ENCODE measurements around the gene LENG8.

The LENG8 gene

GRCh38 chr19:54424660-54425381, 24.2 kb upstream of the LENG8 start:
- TF ChIP-seq EZH2 (IDR thresholded peaks at IDR 0.05; ENCODE audit: borderline replicate concordance, low read depth, low read length, severe bottlenecking) (no peak), CTCF (IDR thresholded peaks at IDR 0.05; ENCODE audit: borderline replicate concordance, extremely low read depth, low read length, poor library complexity, severe bottlenecking) (no peak)
- DNase-seq: no peak
- no peaks in the 10 kb centered on the region for H3K4me1 ChIP-seq (ENCODE audit: insufficient read depth, low read length)
- no peaks in the 10 kb centered on the region for H3K79me2 ChIP-seq (ENCODE audit: insufficient read depth, low read length)
- no peak overlapping the region for H2AFZ ChIP-seq (ENCODE audit: low read depth, low read length)
- H3K9me3 ChIP-seq (ENCODE audit: insufficient read depth, low read length, severe bottlenecking): no peaks in the 10 kb centered on the region
- no peak overlapping the region for H3K4me3 ChIP-seq (ENCODE audit: low read depth in 1 of 2, low read length in 2 of 2)
- no peak for ATAC-seq (ENCODE audit: insufficient read depth, low read depth)
- peaks cover 3% of the 10 kb centered on the region; the same call in 1 of the 2 replicates for H4K20me1 ChIP-seq (ENCODE audit: insufficient read depth, low read length)
- no peak overlapping the region for H3K27ac ChIP-seq (ENCODE audit: low read length)
- H3K36me3 ChIP-seq (ENCODE audit: insufficient read depth, low read length): no peaks in the 10 kb centered on the region
- no peaks in the 10 kb centered on the region for H3K27me3 ChIP-seq (ENCODE audit: insufficient read depth, low read length, poor library complexity)
- no peak overlapping the region for H3K4me2 ChIP-seq (ENCODE audit: insufficient read depth, low read length)
- no peak overlapping the region for H3K9ac ChIP-seq (ENCODE audit: low read depth, low read length)

- H3K9ac ChIP-seq (ENCODE audit: low read depth, low read length): no peak overlapping the region
- H3K36me3 ChIP-seq (ENCODE audit: insufficient read depth, low read length): no peaks in the 10 kb centered on the region
- H3K9me3 ChIP-seq (ENCODE audit: insufficient read depth, low read length, severe bottlenecking): no peaks in the 10 kb centered on the region
- H4K20me1 ChIP-seq (ENCODE audit: insufficient read depth, low read length): peaks cover 7% of the 10 kb centered on the region; the same call in 1 of the 2 replicates
- H3K27me3 ChIP-seq (ENCODE audit: insufficient read depth, low read length, poor library complexity): no peaks in the 10 kb centered on the region
- ATAC-seq (ENCODE audit: insufficient read depth, low read depth) (no peak), DNase-seq (no peak)
- no peak overlapping the region for H3K4me2 ChIP-seq (ENCODE audit: insufficient read depth, low read length)
- no peak overlapping the region for H3K4me3 ChIP-seq (ENCODE audit: low read depth in 1 of 2, low read length in 2 of 2)
- H2AFZ ChIP-seq (ENCODE audit: low read depth, low read length): no peak overlapping the region
- TF ChIP-seq EZH2 (IDR thresholded peaks at IDR 0.05; ENCODE audit: borderline replicate concordance, low read depth, low read length, severe bottlenecking) (no peak), CTCF (IDR thresholded peaks at IDR 0.05; ENCODE audit: borderline replicate concordance, extremely low read depth, low read length, poor library complexity, severe bottlenecking) (no peak)
- H3K27ac ChIP-seq (ENCODE audit: low read length): no peak overlapping the region
- H3K79me2 ChIP-seq (ENCODE audit: insufficient read depth, low read length): no peaks in the 10 kb centered on the region
- no peaks in the 10 kb centered on the region for H3K4me1 ChIP-seq (ENCODE audit: insufficient read depth, low read length)
These were observed 23.6 kb upstream of the LENG8 start for GRCh38 chr19:54425382-54425723.

GRCh38 chr19:54426291-54426931, 22.6 kb upstream of the LENG8 start:
- Histone ChIP-seq H3K9me3 (ENCODE audit: insufficient read depth, low read length, severe bottlenecking) (no peaks in the 10 kb centered on the region), H3K27ac (ENCODE audit: low read length) (no peak overlapping the region), H3K36me3 (ENCODE audit: insufficient read depth, low read length) (no peaks in the 10 kb centered on the region), H2AFZ (ENCODE audit: low read depth, low read length) (no peak overlapping the region), H4K20me1 (ENCODE audit: insufficient read depth, low read length) (peaks cover 9% of the 10 kb centered on the region), H3K4me2 (ENCODE audit: insufficient read depth, low read length) (no peak overlapping the region), H3K4me1 (ENCODE audit: insufficient read depth, low read length) (peaks cover 9% of the 10 kb centered on the region), H3K79me2 (ENCODE audit: insufficient read depth, low read length) (no peaks in the 10 kb centered on the region), H3K4me3 (ENCODE audit: low read depth in 1 of 2, low read length in 2 of 2) (no peak overlapping the region), H3K9ac (ENCODE audit: low read depth, low read length) (no peak overlapping the region), H3K27me3 (ENCODE audit: insufficient read depth, low read length, poor library complexity) (no peaks in the 10 kb centered on the region)
- no peak for DNase-seq
- ATAC-seq (ENCODE audit: insufficient read depth, low read depth): 0 out of 3 replicates have a peak, but pooled peaks have one; percentile 10
- TF ChIP-seq CTCF (IDR thresholded peaks at IDR 0.05; ENCODE audit: borderline replicate concordance, extremely low read depth, low read length, poor library complexity, severe bottlenecking): no peak
- TF ChIP-seq EZH2 (IDR thresholded peaks at IDR 0.05; ENCODE audit: borderline replicate concordance, low read depth, low read length, severe bottlenecking): no peak
